HG02981 (cell line): ENCODE data around the gene INHBE.

Experiments
- ATAC-seq: cut with Tn5 transposase; IDR thresholded peaks from one replicate; pipeline ENCODE4 v1.9.1; 2021; ENCODE audit warnings: mild to moderate bottlenecking, moderate library complexity; ENCODE audit not compliant: unreplicated experiment

The INHBE gene

GRCh38 chr12:57473886-57474285 lies 18.8 kb downstream of the INHBE start:
- no peak for ATAC-seq

GRCh38 chr12:57474430-57474829 lies 19.3 kb downstream of the INHBE start:
- no peak for ATAC-seq

GRCh38 chr12:57474862-57475261 lies 19.8 kb downstream of the INHBE start:
- ATAC-seq, result no peak

GRCh38 chr12:57475271-57476161 lies 20.4 kb downstream of the INHBE start:
- no peak for ATAC-seq

GRCh38 chr12:57476162-57476992 lies 21.3 kb downstream of the INHBE start:
- ATAC-seq, result no peak

GRCh38 chr12:57476993-57477709 lies 22.0 kb downstream of the INHBE start:
- no peak for ATAC-seq

- ATAC-seq, result peak; percentile 33
Measured at GRCh38 chr12:57477710-57478681, 22.9 kb downstream of the INHBE start.

- ATAC-seq, result no peak
Measured at GRCh38 chr12:57479043-57479375, 23.9 kb downstream of the INHBE start.

- peak; percentile 42 for ATAC-seq
Measured at GRCh38 chr12:57479376-57480115, 24.4 kb downstream of the INHBE start, which contains the start of gene ARHGAP9. Gene ARHGAP9, minus strand, starts transcription at chr12:57479866. Its CDS starts 460 bp downstream, at chr12:57479406.

- ATAC-seq, result no peak
Measured at GRCh38 chr12:57481671-57482070, 26.6 kb downstream of the INHBE start.

GRCh38 chr12:57483466-57483865 lies 28.4 kb downstream of the INHBE start:
- ATAC-seq, result no peak

- no peak for ATAC-seq
Measured at GRCh38 chr12:57485695-57486094, 30.6 kb downstream of the INHBE start.

GRCh38 chr12:57487055-57487596 lies 32.0 kb downstream of the INHBE start:
- ATAC-seq, result no peak

- ATAC-seq, result peak; percentile 94
Measured at GRCh38 chr12:57487597-57488401, 32.7 kb downstream of the INHBE start, which contains the start of gene MARS1. Gene MARS1, plus strand, starts transcription at chr12:57488068. Its CDS starts 23 bp downstream, at chr12:57488091.

GRCh38 chr12:57488402-57489156 lies 33.5 kb downstream of the INHBE start:
- no peak for ATAC-seq

GRCh38 chr12:57489157-57489641 lies 34.1 kb downstream of the INHBE start:
- no peak for ATAC-seq

- ATAC-seq, result no peak
Measured at GRCh38 chr12:57490126-57490525, 35.0 kb downstream of the INHBE start.
